Measurements from ENCODE around the gene STK32A. TPM values are rescaled to one million over a fixed set of nuclear protein-coding genes. Genes with fewer than 3 reads are reported as not detected.
A peak's percentile ranks its signal among the peaks of the same experiment; 100 is the strongest.

Gene STK32A
- total RNA-seq, 6 donors from 2014 or later = 2.7 to 13.3 (median 7.1) TPM

DNA sequence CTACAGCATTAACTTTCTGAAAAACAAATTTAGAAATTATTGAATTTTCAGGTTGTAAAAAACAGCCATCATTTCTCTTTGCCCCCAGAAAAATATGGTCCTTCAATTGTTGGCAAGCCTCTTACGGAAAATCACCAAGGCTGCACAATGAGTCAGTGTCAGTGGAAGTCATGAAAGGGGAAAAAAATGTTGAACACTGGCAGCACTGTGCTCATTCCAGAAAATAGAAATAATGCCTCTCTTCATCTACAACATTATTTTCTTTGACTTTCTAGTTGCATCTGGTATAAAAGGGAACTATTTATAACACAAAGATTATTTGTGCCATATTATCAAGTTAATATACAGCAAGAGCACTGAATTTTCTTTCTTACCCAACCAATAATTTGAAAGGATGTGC is 26.7 kb upstream of the STK32A start:
- Histone ChIP-seq H3K27ac (no peak overlapping the region), H3K9me3 (no peaks in the 10 kb centered on the region), H3K4me3 (no peak overlapping the region), H3K4me1 (no peaks in the 10 kb centered on the region), H3K36me3 (no peaks in the 10 kb centered on the region), H3K27me3 (no peaks in the 10 kb centered on the region)
- TF ChIP-seq EP300 (IDR thresholded peaks at IDR 0.05) (no peak), POLR2A (IDR thresholded peaks at IDR 0.05) (no peak), POLR2AphosphoS5 (IDR thresholded peaks at IDR 0.05) (no peak)
- TF ChIP-seq, protein P1, sequence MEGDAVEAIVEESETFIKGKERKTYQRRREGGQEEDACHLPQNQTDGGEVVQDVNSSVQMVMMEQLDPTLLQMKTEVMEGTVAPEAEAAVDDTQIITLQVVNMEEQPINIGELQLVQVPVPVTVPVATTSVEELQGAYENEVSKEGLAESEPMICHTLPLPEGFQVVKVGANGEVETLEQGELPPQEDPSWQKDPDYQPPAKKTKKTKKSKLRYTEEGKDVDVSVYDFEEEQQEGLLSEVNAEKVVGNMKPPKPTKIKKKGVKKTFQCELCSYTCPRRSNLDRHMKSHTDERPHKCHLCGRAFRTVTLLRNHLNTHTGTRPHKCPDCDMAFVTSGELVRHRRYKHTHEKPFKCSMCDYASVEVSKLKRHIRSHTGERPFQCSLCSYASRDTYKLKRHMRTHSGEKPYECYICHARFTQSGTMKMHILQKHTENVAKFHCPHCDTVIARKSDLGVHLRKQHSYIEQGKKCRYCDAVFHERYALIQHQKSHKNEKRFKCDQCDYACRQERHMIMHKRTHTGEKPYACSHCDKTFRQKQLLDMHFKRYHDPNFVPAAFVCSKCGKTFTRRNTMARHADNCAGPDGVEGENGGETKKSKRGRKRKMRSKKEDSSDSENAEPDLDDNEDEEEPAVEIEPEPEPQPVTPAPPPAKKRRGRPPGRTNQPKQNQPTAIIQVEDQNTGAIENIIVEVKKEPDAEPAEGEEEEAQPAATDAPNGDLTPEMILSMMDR (IDR thresholded peaks at IDR 0.05) = no peak
- 77 to 84% methylated on average over 1 of the region's 1 CpG for WGBS, 2 donors
- ATAC-seq (ENCODE audit: low FRiP score in 2 of 2) = no peak
- DNase-seq = no peak

DNA sequence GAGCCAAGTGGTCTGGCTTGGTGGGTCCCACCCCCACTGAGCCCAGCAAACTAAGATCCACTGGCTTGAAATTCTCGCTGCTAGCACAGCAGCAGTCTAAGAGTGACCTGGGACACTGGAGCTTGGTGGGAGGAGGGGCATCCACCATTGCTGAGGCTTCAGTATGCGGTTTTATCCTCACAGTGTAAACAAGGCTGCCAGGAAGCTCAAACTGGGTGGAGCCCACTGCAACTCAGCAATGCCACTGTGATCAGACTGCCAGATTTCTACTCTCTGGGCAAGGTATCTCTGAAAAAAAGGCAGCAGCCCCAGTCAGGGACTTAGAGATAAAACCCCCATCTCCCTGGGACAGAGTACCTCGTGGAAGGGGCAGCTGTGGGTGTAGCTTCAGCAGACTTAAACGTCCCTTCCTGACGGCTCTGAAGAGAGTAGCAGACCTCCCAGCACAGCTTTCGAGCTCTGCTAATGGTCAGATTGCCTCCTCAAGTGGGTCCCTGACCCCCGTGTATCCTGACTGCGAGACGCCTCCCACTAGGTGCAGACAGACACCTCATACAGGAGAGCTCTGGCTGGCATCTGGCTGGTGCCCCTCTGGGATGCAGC is 18.2 kb upstream of the STK32A start:
- 27 to 33% methylated on average over 4 to 6 of the region's 9 CpGs for WGBS, 2 donors
- ATAC-seq (ENCODE audit: low FRiP score in 2 of 2) (no peak), DNase-seq (no peak)
- no peak overlapping the region for H3K27ac ChIP-seq
- H3K36me3 ChIP-seq = no peaks in the 10 kb centered on the region
- no peak overlapping the region for H3K4me3 ChIP-seq
- TF ChIP-seq POLR2AphosphoS5 (IDR thresholded peaks at IDR 0.05) (no peak), EP300 (IDR thresholded peaks at IDR 0.05) (no peak), POLR2A (IDR thresholded peaks at IDR 0.05) (no peak)
- TF ChIP-seq, protein P1 (IDR thresholded peaks at IDR 0.05) = no peak
- H3K9me3 ChIP-seq = no peaks in the 10 kb centered on the region
- H3K27me3 ChIP-seq = no peaks in the 10 kb centered on the region
- no peaks in the 10 kb centered on the region for H3K4me1 ChIP-seq

DNA sequence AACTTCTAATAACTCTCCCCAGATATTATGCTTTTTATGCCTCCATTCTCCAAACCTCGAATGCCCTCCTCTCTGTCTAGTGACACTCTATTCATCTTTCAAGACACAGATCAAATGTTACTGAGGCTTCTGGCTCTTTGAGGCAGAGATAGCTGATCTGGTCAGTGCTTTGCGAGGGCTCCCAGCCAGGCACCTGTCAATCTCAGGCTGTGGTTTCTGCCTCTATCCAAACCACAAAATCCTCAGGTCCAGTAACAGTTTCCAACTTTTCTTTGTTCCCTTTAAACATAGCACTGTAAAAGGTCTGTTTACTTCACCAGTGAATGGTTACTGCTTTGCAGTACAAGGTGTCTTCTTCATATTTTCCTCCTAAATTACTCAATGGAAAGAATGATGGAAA is 11.5 kb upstream of the STK32A start:
- no peaks in the 10 kb centered on the region for H3K9me3 ChIP-seq
- ATAC-seq (ENCODE audit: low FRiP score in 2 of 2) = no peak
- no peak for DNase-seq
- H3K4me1 ChIP-seq = no peaks in the 10 kb centered on the region
- TF ChIP-seq POLR2A (IDR thresholded peaks at IDR 0.05) = no peak
- TF ChIP-seq, protein P1 (IDR thresholded peaks at IDR 0.05) = no peak
- TF ChIP-seq POLR2AphosphoS5 (IDR thresholded peaks at IDR 0.05) = no peak
- TF ChIP-seq EP300 (IDR thresholded peaks at IDR 0.05) = no peak
- 25 to 34% methylated on average over 2 of the region's 2 CpGs for WGBS, 2 donors
- H3K27ac ChIP-seq = no peak overlapping the region
- no peak overlapping the region for H3K4me3 ChIP-seq
- no peaks in the 10 kb centered on the region for H3K27me3 ChIP-seq
- no peaks in the 10 kb centered on the region for H3K36me3 ChIP-seq

DNA sequence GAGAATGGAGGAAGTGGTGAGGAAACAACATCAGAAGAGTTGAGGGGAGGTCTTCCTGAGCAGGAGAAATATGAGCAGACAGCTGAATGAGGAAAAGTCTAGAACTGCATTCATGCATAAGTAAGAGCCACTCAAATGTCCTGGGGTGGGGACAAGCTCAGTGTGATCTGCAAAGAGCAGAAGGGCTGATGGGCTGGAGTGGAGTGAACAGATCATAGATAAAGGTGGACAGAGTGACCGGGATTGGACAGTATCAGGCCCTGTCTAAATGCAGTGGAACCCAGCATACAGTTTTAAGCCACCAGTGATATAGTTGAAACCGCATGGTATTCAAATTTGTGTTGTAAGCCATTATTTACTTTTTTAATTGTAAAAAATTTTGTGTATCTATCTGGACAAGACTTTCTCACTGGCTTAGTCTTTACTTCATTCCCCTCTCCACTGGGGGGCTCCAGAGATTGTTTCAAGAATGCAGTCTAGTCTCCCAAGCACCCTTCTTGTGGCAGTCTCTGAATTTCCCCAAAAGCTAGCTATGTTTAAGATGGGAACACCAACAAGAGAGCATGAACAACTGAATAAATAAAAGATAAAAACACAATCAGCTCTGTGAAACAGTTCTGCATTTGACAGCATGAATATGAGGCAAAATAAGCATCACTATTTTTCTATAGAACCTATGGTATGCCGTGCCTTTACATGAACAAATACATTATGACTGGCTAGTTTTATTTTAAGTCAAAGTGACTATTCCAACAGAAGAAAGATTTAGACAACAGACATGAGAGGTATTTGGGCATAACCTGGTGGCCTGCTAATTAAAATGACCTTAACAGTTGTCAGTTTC is 10.7 kb upstream of the STK32A start:
- WGBS, 2 donors = 68 to 79% methylated on average over 3 of the region's 3 CpGs
- TF ChIP-seq, protein P1 (IDR thresholded peaks at IDR 0.05) = peak in 5 of 6 experiments; percentile 41 to 65 (median 47)
- TF ChIP-seq POLR2A (IDR thresholded peaks at IDR 0.05) = no peak

More for the DNA sequence above, 10.7 kb upstream of the STK32A start:
- Histone ChIP-seq H3K4me3 (no peak overlapping the region), H3K27ac (no peak overlapping the region), H3K9me3 (no peaks in the 10 kb centered on the region), H3K36me3 (no peaks in the 10 kb centered on the region), H3K27me3 (no peaks in the 10 kb centered on the region), H3K4me1 (no peaks in the 10 kb centered on the region)
- peak in 1 of 2 donors; percentile 82 for ATAC-seq (ENCODE audit: low FRiP score in 2 of 2)
- DNase-seq = no peak
